HG03571 (cell line): ENCODE data around the gene ZNF423.

Experiments used
- ATAC-seq: cut with Tn5 transposase; IDR thresholded peaks from one replicate; pipeline ENCODE4 v1.9.1; 2021; ENCODE audit not compliant: unreplicated experiment

The ZNF423 gene

DNA sequence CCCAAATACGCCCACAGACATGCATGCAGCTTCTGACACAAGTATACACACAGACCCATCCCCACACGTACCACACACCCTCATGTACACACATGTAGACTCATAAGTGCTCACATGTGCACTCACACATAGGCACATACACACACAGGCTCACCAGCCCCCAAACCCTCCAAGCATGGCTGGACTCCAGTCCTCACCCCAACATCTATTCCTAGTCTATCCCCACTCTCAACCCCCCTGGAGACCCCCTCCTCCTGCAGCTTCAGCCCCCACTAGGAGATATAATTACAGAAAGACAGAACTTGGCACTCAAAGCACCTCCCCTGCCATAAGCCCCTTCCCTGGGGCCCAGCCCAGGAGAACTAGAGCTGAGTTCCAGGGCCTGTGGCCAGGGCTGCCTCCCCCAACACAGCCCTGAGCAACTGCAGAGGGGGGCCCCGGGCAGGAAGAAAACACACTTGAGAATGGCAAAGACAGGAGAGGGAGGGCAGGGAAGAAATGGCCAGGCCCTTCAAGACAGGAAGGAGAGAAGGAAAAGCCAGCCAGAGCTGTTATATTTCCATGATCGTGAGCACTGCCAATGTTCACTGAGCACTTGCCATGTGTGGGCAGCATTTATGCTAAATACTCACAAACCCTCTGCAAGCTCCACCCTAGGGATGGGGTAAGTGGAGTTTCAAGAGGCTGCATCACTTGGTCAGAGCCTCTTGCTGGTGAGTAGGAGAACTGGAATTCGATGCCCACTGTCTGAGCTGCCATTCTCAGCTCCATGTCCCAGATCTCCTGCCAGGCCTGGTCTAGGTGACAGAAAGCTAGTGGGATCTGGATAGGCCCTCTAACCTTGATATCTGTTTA lies 224.5 kb downstream of the ZNF423 start:
- no peak for ATAC-seq

DNA sequence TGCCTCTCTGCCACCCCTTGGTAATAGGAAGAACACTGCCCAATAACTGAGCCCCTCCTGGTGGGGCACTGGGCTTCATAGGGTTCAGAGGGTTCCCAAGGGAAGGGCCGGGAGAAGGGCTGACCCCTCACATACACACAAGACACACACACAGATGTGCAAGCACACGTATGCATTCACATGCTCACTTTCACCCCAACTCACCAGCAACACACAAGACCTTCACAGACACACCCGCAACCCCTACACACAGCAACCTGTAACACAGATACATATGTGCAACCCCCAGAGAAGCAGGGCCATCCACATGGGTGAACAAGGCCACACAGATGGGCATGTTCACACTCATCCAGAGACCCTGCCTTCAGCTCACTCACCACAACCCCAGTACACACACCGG lies 225.1 kb downstream of the ZNF423 start:
- ATAC-seq = no peak

DNA sequence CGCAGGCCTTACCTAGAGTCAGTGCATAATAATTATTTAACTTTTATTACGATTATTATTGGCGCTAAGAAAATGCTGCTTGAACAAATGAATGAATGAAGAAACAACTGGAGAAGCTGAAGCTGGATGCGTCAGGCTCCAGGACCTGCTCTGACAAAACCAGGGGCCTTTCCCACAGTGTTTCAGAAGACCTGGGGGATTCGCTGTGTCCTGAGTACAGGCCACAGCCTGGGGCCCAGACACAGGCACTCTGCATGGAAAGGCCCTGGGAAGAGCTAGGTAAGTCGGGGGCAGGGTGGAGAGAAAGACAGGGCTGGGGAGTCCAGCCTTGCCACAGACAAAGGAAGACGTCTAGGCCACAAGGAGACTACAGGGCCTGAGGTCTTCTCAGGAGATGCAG lies 226.1 kb downstream of the ZNF423 start:
- ATAC-seq = no peak

DNA sequence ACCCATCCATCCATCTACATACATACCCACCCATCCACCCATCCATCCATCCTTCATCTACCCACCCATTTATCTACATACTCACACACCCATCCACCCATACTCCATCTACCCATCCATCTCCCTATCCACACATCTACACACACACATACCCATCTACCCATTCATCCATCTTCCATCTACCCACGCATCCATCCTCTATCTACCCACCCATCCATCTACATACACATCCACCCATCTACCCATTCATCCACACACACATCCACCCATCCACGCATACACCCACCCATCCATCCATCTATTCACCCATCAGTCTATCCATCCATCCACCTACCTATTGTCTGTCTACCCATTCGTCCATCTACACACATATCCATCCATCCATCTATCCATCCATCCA lies 227.8 kb downstream of the ZNF423 start:
- ATAC-seq = no peak

DNA sequence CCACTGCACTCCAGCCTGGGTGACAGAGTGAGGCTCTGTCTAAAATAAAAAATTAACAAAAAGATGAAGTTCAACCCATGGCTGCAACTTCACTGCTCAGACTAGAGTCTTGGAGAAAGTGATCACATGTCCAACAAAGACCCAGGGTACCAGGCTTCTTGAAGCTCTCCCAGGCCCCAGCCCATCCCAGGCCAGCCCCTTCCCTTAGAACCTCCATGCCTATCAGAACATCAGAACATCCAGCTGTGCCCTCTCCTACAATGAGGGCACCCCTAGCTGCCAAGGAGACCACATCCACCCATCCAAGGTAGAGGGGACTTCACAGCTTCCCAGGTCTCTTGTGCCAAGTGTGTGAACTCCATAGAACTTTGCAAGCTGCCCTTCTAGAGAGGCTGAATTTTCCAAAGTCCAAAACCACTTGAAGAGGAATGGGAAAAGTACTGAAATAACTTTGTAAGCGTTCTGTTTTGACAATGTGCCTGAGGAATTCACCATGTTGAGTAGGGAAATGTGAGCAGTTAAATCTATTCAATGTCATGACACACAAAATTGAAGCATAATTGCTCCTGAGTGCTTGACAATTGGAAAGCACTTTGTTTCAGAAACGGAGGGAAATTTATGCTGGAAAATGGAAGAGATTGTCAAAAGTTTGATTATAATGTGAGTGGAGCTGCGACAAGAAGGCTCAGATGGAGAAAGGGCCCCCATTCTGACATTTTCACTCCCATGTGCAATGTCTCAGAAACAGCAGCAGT lies 230.4 kb downstream of the ZNF423 start:
- no peak for ATAC-seq

DNA sequence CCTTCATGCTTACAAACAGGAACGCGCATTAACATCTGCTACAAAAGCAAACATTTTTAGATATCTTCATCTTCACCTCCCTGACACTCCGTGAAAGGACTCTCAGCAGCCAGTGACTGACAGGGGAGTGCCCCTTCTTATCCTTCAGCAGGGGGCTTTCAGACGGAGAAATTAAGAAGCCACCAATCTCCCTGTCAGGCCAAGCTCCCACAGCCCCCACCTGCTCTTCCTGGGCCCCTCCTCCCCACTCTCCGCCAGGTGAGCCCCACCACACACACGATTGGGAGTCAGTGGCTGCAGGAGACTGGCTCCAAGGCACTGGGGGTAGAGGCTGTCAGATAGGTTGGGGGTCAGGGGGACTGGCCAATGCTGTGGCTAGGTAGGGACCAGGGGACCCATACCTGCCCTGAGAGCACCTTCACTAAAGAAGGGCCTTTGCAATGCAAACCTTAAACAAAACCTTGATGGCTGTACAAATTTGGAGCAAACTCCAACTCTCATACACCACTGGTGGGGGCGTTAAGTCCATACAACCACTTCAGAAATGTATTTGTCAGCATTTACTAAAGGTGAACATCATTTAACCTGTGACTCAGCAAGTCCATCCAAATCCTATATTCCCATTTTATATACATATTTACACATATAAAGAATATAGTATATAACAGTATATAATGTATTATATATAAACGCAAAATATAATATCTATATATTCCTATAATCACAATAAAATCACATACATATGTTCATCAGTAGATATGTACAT lies 232.2 kb downstream of the ZNF423 start:
- no peak for ATAC-seq

DNA sequence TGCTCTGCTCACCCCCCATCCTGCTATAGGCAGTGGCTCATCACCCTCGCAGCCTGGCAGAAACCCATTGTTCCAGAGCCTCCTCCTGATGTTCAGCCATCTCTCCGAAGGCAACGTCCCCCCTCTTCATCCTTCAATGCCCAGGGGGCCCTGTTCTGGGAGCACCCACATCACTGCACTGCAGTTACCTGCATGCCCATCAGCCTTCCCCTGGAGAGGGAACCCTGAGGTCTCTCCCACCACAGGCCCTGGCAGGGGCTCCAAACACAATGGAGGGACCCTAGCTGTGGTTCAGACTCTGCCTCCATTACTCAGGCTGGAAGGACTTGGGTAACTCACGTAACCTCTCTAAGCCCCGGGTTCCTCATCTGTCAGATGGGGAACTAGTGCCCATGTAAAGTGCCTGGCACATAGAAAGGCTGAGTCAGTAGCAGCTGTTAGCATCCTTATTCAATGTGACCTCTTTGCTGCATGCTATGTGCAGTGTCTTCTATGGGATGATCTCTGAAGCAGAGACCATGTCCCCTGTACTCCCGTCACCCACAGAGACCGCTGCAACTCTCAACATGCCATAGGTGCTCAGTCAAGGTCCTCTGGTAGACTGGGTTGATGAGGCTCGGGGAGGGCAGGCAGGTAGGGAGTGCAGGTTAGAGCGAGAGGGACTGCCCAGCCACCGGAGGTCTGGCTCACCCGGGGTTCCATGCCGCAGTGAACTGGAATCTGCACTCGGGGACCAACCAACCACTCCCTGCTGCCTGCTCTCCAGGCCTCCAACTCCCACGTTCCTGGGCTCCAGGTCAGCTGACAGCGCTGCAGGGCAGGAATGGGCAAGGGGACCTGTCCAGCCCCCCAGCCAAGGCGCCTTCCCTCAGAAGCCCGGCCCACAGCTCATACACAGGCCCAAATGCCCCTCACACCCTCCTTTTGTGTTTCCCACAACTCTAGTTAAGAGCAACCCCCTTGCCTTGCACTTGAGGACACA lies 233.2 kb downstream of the ZNF423 start:
- no peak for ATAC-seq

DNA sequence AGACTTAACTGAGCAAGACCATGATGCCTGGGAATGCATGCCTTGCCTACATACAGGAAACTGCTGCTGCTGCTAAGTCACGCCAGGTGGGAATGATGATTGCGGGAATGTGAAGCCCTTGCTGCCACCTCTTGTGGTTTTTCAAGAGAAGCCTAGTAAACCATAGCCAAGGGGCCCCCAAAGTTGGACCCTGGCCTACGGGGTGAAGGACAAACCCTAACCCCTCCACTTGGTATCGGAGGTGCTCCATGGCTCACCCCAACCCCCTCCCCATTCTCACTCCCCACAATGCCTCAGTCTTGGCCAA lies 233.9 kb downstream of the ZNF423 start:
- no peak for ATAC-seq

DNA sequence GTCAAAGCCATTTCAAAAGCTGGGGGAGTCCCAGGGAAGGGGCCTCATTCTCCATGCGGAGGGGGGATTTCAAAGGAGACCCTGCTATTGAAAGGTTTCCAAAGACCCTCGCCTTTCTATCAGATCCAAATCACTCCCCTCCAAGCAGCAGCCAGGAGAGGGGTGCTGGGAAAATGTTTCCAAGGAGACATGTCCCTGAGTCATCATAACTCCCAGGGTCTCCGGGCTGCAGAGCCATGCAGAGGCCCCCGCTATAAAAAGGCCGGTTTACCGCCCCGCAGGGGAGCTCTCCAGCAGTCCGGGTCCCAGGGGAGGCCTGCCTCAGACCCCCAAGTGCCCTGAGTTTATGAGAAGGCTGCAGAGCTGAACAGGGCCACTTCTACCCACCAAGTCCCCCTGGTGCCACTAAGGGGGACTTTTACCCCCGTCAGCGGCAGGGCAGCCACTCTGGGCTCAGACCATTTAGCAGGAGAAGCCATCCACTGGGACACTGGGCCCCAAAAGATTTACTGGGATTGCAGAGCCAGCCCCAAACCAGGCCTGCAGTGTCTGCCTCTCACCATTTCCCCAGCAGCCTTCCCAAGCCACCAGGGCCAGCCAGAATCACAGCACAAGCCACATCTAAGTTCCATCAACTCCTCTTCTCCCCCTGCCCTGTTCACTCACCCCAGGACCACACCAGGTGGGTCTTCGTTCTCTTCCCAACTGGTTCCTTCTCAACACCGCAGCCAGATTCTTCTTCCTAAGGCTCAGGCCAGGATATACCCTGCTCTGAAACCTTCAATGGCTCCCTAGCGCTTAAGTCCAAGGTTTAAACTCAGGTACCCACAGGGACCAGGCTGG lies 234.4 kb downstream of the ZNF423 start:
- no peak for ATAC-seq

DNA sequence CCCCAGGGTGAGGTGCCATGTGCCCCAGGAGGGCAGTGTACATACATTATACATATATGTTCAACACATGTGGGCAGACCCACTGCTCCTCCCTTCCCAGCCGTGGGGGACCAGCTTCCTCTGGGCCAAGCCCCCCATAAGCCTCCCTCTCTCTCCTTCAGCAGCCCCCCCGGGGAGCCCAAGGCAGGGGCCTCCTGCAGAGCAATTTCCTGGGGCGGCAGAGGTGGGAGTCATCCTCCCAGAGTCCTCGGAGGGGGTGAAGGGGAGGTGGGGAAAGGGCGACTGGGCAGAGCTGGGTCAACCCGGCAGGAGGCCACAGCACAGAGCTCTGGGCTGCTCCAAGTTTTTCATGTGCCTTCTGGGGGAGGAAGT lies 235.1 kb downstream of the ZNF423 start:
- ATAC-seq = no peak

DNA sequence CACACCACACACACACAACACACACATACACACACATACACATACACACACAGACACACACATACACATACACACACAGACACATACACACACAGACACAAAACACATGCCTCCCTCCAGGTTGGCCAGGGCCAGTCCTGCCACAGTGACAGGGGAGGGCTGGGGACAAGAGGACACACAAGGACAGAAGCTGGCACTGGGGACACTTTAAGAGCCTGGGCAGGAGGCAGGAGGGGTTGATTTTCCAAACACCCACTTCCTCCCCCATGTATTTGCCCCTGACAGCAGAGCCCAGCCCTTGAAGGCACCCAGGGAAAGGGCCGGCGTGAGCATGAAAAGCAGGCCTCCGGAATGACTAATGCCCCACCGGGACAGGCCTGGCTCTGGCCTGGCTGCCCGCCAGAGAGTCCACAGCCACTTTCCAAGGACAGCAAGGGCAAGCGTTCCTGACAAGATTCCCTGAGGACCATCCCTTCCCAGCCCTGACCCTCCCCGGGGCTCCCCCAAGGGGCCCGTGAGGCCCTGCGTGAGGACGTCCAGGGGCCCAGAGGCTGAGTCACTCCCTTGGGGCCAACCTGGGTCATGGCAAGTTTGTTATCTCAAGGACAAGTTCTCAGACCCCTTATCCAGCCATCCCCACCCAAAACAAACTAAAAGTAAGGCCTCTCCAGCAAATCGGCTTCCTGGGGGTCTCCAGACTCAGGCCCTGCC lies 235.6 kb downstream of the ZNF423 start:
- ATAC-seq = no peak

DNA sequence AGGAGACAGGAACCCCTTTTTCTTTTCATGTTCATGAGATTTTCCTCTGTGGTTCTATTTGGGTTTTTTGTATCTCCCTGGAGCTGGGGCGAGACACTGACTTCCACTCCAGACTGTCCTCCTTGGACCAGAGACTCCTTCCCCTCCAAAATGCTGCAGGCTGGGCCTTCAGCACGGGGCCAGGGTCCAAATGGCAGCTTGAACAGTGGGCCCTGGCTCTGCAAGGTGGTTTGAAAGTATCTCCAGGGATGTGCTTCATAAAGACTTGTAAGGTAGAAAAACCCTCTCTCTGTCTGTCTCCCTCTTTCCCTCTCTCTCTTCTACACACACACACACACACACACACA lies 236.1 kb downstream of the ZNF423 start:
- ATAC-seq = no peak

DNA sequence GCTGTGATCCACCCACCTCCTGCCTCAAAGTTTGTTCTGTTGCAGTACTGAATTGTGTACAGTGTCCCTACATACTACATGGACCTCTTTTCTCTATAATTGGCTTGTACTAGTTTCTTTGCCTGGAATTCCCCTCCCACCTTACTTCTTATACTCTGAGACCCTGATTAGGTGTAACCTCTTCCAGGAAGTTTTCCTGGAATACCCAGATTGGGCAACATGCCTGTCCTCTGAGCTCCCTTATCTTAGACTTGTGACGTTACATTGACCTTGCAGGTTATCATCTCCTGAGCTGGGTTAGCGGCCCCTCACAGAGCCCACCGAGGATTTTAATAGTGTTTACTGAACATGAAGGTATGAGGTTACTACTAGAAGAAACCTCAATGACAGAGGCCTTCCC lies 237.0 kb downstream of the ZNF423 start:
- ATAC-seq = no peak

DNA sequence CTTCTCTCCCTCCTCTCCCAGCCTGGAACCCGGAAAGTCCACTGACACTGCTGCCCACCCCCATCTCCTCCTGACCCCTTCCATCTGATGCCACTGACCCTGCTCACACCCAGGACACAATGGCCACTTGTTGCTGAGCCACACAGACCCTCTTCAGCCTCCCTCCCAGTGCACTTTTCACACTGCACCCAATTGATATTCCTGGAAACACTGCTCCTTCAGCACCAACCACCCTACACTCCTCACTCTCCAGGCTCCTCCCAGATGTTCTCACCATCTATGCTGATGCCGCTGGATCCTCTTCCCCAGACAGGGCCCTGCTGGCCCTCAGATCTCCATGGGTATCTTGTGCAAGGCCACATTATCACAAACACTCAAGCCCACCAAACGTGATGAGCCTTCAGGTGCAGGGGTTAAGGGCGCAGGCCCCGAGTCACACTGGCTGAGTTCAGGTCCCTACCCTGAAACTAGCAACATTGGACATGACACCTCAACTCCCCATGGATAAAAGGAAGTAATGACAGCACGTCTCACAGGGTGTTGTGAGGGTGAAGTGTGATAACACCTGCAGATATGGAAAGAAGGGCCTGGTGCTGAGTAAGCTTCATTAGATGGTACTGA lies 238.1 kb downstream of the ZNF423 start:
- no peak for ATAC-seq

DNA sequence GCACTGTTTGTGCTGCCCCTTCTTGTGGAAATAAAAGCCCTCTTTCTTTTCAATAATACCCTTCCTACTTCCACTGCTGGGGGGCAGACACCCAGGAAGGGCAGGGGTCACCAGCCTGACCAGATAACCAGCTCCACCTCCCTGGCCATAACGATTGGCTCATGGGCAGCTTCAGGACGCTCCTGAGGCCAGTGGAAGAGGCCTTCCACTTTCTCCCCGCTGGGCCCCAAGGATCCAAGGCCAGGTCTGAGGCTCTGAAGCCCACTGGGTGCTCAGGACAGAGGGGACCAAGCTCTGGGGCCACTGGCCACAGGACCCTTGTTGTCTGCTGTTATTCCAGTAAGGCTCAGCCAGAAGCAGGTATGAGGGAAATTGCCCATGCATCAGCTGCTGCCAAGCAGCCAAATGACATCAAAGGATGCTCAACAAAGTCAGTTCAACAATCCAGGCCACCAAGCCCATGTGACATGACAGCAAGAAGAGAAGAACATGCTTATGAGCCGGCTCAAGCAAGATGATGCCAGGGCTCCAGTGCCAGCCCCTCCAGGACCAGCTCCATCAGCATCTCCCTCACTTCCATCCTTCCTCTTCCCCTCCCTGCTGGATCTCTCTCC lies 238.8 kb downstream of the ZNF423 start:
- no peak for ATAC-seq

DNA sequence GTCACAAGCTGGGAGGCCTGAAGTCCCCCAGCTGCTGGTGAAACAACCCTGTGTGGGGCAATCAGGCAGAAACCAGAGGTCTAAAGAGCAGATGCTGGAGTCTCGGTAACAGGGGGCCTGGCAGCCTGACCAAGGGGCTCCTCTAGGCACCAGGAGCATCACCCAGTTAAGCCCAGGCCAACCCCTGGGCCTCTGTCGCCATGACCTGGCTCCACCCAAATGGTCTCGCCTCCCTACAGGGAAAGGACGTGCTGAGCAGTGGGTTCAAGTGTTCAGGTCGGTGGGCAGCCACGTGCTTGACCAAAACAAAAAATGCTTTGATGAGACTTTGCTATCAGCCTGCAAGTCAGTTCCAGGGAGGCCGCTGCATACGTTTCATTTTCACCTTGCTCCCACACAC lies 240.3 kb downstream of the ZNF423 start:
- no peak for ATAC-seq

DNA sequence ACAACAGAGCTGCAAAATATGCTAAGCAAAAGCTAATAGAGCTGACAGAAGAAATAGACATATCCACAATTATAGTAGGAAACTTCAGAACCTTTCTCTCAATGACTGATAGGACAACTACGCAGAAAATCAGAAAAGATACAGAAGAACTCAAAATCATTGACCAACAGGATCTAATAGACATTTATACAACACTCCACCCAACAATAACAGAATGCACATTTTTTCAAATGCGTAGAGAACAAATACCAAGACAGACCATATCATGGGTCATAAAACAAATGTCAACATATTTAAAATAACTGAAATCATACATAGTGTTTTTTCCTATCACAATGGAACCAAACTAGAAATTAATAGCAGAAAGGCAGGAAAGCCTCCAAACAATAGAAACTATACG lies 244.9 kb downstream of the ZNF423 start:
- ATAC-seq = no peak

DNA sequence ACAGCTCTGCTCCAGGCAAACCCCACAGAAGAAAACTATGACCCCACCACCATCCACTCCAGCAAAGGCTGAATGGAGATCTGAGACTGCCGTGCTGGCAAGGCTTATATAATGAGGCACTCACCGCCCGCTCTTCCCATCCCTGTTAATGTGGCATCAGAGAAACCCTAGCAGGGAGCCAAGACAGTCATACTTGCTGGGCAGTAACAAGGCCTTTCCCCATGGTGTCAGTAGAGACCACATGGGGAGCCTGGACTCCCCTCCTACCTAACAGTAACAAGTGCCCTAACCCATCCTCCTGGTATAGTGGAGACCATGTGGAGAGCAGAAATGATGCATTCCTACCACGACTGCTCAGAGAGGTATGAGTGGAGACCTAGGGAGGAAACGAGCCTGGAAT lies 247.1 kb downstream of the ZNF423 start:
- ATAC-seq = no peak

DNA sequence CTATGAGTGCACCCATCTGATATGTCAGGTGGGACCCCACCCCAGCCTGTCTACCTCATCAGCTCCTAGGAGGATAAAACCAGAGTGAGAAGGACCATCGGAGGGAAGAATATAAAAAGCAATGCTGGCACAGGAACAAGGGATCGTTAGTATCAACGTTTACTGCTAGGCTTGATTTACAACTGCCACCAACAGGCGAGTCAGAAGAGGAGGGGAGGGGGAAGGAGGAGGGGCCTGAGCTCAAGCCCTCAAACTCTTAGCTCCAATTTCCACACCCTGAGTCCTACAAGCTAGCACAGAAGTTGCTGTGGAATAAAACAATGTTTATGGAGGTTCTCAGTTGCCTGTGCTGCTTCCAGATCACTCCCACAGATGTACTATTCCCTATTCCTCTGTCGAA lies 247.8 kb downstream of the ZNF423 start:
- no peak for ATAC-seq
